ENCODE data around the gene SLC25A13. TPM values are rescaled to one million over a fixed set of nuclear protein-coding genes. Genes with fewer than 3 reads are reported as not detected.

SLC25A13 gene
- total and polyA plus RNA-seq, 3 experiments from 2014 or later, result 9.7 to 13.8 (median 10.8) TPM

DNA sequence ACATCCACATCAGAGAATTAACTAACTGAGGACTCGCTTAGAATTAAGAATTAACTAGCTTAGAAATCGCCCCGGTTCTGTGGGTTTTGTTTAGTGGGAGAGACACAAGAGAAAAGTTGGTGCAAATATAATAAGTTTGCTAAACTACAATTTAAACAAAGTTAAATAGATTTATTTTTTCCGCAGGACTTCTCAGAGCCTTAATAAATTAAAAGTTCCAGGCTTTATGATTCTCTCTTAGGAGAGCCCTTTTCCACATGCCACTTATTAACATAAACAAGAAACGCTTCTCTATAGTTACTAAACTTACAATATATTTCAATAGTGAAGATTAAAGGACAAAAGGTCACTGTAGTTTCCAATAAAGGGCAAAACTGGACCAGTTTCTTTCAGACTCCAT is 100.0 kb downstream of the SLC25A13 start:
- H3K4me3 Mint-ChIP-seq, result no peak overlapping the region

DNA sequence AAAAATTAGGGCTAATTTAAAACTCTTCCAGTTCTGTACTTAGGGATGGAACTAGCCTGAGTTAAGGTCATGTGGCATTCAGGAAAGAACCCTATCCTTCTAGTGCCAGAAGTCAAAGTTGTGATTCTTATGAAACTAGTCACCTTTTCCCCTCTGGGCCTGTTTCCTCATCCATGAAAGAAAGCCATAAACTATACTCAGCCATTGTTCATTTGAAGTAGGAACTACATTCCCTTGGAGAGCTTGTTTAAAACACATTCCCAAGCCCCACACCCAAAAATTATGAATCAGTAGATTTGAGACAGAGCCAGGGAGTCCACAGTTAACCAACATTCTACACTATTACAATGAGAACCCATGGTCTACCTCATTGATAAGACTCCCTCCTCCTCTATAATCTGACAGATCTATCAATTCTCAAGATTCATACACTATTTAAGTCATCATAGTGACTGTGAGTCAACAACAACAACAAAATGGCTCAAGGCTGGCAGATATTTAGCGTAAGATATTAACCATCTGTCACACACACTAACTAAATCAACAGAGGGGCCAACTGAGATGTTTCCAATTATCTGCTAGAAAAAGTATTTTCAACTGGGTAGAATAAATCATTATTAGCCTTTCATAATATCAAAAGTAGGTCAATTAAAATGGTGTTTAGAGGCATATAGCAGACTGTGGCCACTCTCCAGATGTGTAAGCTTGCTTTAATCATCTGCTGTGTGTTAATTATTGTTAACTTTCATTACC is 102.3 kb downstream of the SLC25A13 start:
- no peaks in the 10 kb centered on the region for H3K4me1 Mint-ChIP-seq
- no peak overlapping the region for H3K27ac Mint-ChIP-seq
- no peak for DNase-seq
- peaks cover 0 to 2% of the 10 kb centered on the region in 2 donors for H3K27me3 Mint-ChIP-seq
- CTCF ChIA-PET, result no interaction called here
- Histone ChIP-seq H3K4me1 (ENCODE audit: insufficient read depth, low read length) (no peaks in the 10 kb centered on the region), H3K27me3 (ENCODE audit: insufficient read depth, low read length, poor library complexity, severe bottlenecking) (no peaks in the 10 kb centered on the region), H3K4me3 (ENCODE audit: low read length) (no peak overlapping the region), H3K36me3 (ENCODE audit: insufficient read depth, low read length) (no peaks in the 10 kb centered on the region), H3K9me3 (ENCODE audit: low read length) (no peaks in the 10 kb centered on the region), H3K27ac (ENCODE audit: low read depth, low read length) (no peak overlapping the region)
- POLR2A ChIA-PET, result no interaction called here
- peaks cover 0 to 4% (median 2%) of the 10 kb centered on the region in 5 donors for H3K9me3 Mint-ChIP-seq
- no peak overlapping the region for H3K4me3 Mint-ChIP-seq
- H3K36me3 Mint-ChIP-seq, result peaks cover 0 to 12% (median 2%) of the 10 kb centered on the region in 3 donors

More for the DNA sequence above, 100.0 kb downstream of the SLC25A13 start:
- Histone ChIP-seq H3K4me3 (ENCODE audit: low read length) (no peak overlapping the region), H3K27ac (ENCODE audit: low read depth, low read length) (no peak overlapping the region), H3K36me3 (ENCODE audit: insufficient read depth, low read length) (no peaks in the 10 kb centered on the region), H3K9me3 (ENCODE audit: low read length) (no peaks in the 10 kb centered on the region), H3K4me1 (ENCODE audit: insufficient read depth, low read length) (no peaks in the 10 kb centered on the region), H3K27me3 (ENCODE audit: insufficient read depth, low read length, poor library complexity, severe bottlenecking) (no peaks in the 10 kb centered on the region)
- Mint-ChIP-seq H3K27ac (no peak overlapping the region), H3K27me3 (peaks cover 0 to 2% of the 10 kb centered on the region in 2 donors), H3K36me3 (peaks cover 0 to 3% (median 0%) of the 10 kb centered on the region in 3 donors), H3K4me1 (no peaks in the 10 kb centered on the region), H3K9me3 (peaks cover 0 to 1% (median 0%) of the 10 kb centered on the region in 5 donors)
- CTCF ChIA-PET, result no interaction called here
- POLR2A ChIA-PET, result no interaction called here
- no peak for DNase-seq

DNA sequence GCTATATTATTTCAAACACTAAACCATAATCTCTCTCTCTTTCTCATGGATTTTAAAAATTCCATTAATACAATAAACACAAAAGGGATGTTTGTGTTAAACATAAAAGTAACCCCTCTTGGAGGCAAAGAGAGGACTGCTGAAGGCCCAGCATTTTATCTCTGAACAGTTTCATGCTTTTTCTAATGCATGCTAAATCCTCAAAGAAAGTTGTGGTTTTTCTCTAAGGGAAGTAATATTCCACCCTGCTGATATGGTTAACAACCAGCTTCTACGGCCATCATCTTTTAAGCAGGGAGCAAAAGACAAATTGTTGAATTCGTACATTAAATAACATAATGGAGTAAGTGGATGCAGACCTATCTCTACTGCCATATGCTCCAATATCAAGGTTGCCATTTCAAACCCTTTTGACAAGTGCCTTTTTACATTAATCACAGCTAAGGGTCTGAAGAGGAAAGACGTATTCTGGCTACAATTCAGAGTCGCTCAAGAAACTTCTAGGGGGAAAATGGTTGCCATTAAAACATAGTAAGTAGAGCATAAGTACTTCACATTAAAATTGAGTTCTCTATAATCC is 103.1 kb downstream of the SLC25A13 start:
- H3K4me3 ChIP-seq (ENCODE audit: low read length), result no peak overlapping the region

DNA sequence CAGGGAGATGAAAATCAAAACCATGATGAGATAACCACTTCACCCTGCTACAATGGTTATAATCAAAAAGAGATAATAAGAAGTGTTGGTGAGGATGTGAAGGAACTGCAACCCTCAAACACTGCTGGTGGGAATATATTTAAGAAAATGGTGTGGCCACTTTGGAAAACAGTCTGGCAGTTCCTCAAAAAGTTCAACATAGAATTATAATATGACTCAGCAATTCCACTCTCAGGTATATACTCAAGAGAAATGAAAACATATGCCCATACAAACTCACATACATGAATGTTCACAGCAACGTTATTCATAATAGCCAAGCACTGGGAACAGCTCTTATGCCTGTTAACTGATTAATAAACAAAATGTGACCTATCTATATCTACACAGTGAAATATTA is 104.8 kb downstream of the SLC25A13 start:
- ChIA-PET CTCF (no interaction called here), POLR2A (no interaction called here)
- Histone ChIP-seq H3K27ac (ENCODE audit: low read depth, low read length) (no peak overlapping the region), H3K36me3 (ENCODE audit: insufficient read depth, low read length) (no peaks in the 10 kb centered on the region), H3K4me1 (ENCODE audit: insufficient read depth, low read length) (no peaks in the 10 kb centered on the region), H3K4me3 (ENCODE audit: low read length) (no peak overlapping the region), H3K9me3 (ENCODE audit: low read length) (no peaks in the 10 kb centered on the region), H3K27me3 (ENCODE audit: insufficient read depth, low read length, poor library complexity, severe bottlenecking) (no peaks in the 10 kb centered on the region)
- H3K9me3 Mint-ChIP-seq, result peaks cover 0 to 4% (median 2%) of the 10 kb centered on the region in 5 donors
- H3K36me3 Mint-ChIP-seq, result peaks cover 0 to 9% (median 2%) of the 10 kb centered on the region in 3 donors
- no peak for DNase-seq
- no peaks in the 10 kb centered on the region for H3K27me3 Mint-ChIP-seq
- H3K4me1 Mint-ChIP-seq, result no peaks in the 10 kb centered on the region
- H3K4me3 Mint-ChIP-seq, result no peak overlapping the region
- H3K27ac Mint-ChIP-seq, result no peak overlapping the region

More for the DNA sequence above, 103.1 kb downstream of the SLC25A13 start:
- no peaks in the 10 kb centered on the region for H3K27me3 ChIP-seq (ENCODE audit: insufficient read depth, low read length, poor library complexity, severe bottlenecking)
- Mint-ChIP-seq H3K27me3 (no peaks in the 10 kb centered on the region), H3K4me3 (no peak overlapping the region), H3K4me1 (no peaks in the 10 kb centered on the region), H3K36me3 (peaks cover 0 to 12% (median 2%) of the 10 kb centered on the region in 3 donors), H3K27ac (no peak overlapping the region), H3K9me3 (peaks cover 0 to 4% (median 2%) of the 10 kb centered on the region in 5 donors)
- no peaks in the 10 kb centered on the region for H3K4me1 ChIP-seq (ENCODE audit: insufficient read depth, low read length)
- POLR2A ChIA-PET, result no interaction called here
- CTCF ChIA-PET, result no interaction called here
- no peaks in the 10 kb centered on the region for H3K36me3 ChIP-seq (ENCODE audit: insufficient read depth, low read length)
- no peaks in the 10 kb centered on the region for H3K9me3 ChIP-seq (ENCODE audit: low read length)
- DNase-seq, result no peak
- H3K27ac ChIP-seq (ENCODE audit: low read depth, low read length), result no peak overlapping the region

DNA sequence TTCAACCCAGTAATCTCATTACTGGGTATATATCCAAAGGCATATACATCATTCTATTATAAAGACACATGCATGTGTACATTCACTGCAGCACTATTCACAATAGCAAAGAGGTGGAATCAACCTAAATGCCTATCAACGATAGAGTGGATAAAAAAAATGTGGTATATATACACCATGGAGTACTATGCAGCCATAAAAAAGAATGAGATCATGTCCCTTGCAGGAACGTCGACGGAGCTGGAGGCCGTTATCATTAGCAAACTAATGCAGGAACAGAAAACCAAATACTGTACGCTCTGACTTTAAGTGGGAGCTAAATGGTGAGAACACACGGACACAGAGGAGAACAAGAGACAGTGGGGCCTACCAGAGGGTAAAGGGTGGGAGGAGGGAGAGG is 105.5 kb downstream of the SLC25A13 start:
- POLR2A ChIA-PET, result no interaction called here
- Mint-ChIP-seq H3K27me3 (no peaks in the 10 kb centered on the region), H3K9me3 (peaks cover 0 to 4% (median 2%) of the 10 kb centered on the region in 5 donors), H3K4me3 (no peak overlapping the region), H3K36me3 (peaks cover 0 to 9% (median 2%) of the 10 kb centered on the region in 3 donors), H3K4me1 (no peaks in the 10 kb centered on the region), H3K27ac (no peak overlapping the region)
- no peak for DNase-seq
- H3K36me3 ChIP-seq (ENCODE audit: insufficient read depth, low read length), result no peaks in the 10 kb centered on the region
- H3K27ac ChIP-seq (ENCODE audit: low read depth, low read length), result no peak overlapping the region
- no peaks in the 10 kb centered on the region for H3K4me1 ChIP-seq (ENCODE audit: insufficient read depth, low read length)
- no peak overlapping the region for H3K4me3 ChIP-seq (ENCODE audit: low read length)
- H3K27me3 ChIP-seq (ENCODE audit: insufficient read depth, low read length, poor library complexity, severe bottlenecking), result no peaks in the 10 kb centered on the region
- CTCF ChIA-PET, result no interaction called here
- H3K9me3 ChIP-seq (ENCODE audit: low read length), result no peaks in the 10 kb centered on the region

DNA sequence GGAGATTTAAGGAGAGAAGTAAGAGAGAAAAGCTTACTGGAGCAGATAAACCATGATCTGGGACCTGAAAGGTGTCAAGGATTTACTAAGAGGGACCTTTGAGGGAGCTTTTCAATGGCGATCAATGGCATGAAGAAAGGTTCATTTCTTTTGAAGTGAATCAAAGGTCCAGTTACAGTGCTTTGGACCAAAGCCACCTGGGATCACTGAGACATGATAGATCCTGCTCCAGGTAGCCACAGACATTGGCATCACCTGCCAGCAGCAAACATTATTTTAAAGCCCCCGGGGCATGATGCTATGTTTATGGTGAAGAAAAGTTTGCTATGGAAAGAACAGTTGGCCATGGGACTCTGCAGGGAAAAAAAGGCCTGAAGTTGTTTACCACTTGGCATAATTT is 109.4 kb downstream of the SLC25A13 start:
- Histone ChIP-seq H3K27me3 (ENCODE audit: insufficient read depth, low read length, poor library complexity, severe bottlenecking) (no peaks in the 10 kb centered on the region), H3K4me1 (ENCODE audit: insufficient read depth, low read length) (no peaks in the 10 kb centered on the region), H3K4me3 (ENCODE audit: low read length) (no peak overlapping the region), H3K9me3 (ENCODE audit: low read length) (no peaks in the 10 kb centered on the region), H3K27ac (ENCODE audit: low read depth, low read length) (no peak overlapping the region), H3K36me3 (ENCODE audit: insufficient read depth, low read length) (no peaks in the 10 kb centered on the region)
- Mint-ChIP-seq H3K9me3 (peaks cover 0 to 4% (median 2%) of the 10 kb centered on the region in 5 donors), H3K27ac (no peak overlapping the region), H3K36me3 (peaks cover 2 to 14% (median 6%) of the 10 kb centered on the region in 3 donors), H3K4me3 (no peak overlapping the region), H3K27me3 (no peaks in the 10 kb centered on the region), H3K4me1 (no peaks in the 10 kb centered on the region)
- POLR2A ChIA-PET, result no interaction called here
- CTCF ChIA-PET, result no interaction called here
- no peak for DNase-seq

DNA sequence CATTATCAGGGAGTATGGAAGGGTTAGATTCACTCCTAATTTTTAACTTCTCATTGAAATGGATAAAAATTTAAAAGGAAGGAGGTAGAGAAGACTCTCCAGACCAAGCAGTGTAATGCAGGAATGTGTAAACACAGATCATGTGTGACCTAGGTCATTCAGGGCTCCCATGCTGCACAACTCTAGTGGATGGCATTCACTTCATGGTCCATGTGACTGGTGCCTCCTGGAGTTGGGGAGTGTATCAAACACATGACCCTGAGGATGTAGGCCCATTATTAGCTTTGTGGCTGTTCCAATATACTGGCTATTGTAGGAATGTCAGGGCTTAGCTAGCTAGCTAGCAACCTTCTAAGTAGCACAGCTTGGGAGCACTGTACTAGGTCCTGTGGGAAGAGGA is 109.9 kb downstream of the SLC25A13 start:
- POLR2A ChIA-PET, result no interaction called here
- peaks cover 0 to 4% (median 2%) of the 10 kb centered on the region in 5 donors for H3K9me3 Mint-ChIP-seq

DNA sequence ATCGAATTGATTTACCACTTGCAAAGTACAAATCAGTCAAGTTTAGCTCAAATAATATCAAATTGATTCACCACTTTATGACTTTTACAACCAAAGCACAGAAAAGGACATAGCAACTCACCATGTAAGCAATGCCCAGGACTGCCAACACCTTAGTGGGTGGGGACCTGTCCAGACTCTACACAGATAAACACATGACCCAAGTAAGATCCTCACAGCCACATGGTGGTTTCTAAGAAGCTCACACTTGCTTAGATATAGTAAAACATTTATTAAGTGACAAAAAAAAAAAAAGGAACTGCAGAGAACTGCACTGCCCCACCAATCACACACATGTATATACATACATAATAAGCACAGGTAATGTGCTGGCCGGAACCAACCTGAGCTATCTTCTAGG is 116.2 kb downstream of the SLC25A13 start:
- H3K36me3 Mint-ChIP-seq, result peaks cover 1 to 20% (median 5%) of the 10 kb centered on the region in 3 donors
- H3K4me3 Mint-ChIP-seq, result no peak overlapping the region
- H3K4me3 ChIP-seq (ENCODE audit: low read length), result no peak overlapping the region
- POLR2A ChIA-PET, result no interaction called here
- H3K27ac ChIP-seq (ENCODE audit: low read depth, low read length), result no peak overlapping the region
- no peak overlapping the region for H3K27ac Mint-ChIP-seq
- H3K36me3 ChIP-seq (ENCODE audit: insufficient read depth, low read length), result no peaks in the 10 kb centered on the region
- no peak for DNase-seq
- H3K4me1 Mint-ChIP-seq, result no peaks in the 10 kb centered on the region
- no peaks in the 10 kb centered on the region for H3K27me3 Mint-ChIP-seq
- H3K27me3 ChIP-seq (ENCODE audit: insufficient read depth, low read length, poor library complexity, severe bottlenecking), result no peaks in the 10 kb centered on the region
- H3K9me3 Mint-ChIP-seq, result no peaks in the 10 kb centered on the region
- CTCF ChIA-PET, result no interaction called here
- no peaks in the 10 kb centered on the region for H3K9me3 ChIP-seq (ENCODE audit: low read length)
- no peaks in the 10 kb centered on the region for H3K4me1 ChIP-seq (ENCODE audit: insufficient read depth, low read length)

More for the DNA sequence above, 109.9 kb downstream of the SLC25A13 start:
- Histone ChIP-seq H3K4me3 (ENCODE audit: low read length) (no peak overlapping the region), H3K36me3 (ENCODE audit: insufficient read depth, low read length) (no peaks in the 10 kb centered on the region), H3K9me3 (ENCODE audit: low read length) (no peaks in the 10 kb centered on the region), H3K27me3 (ENCODE audit: insufficient read depth, low read length, poor library complexity, severe bottlenecking) (no peaks in the 10 kb centered on the region), H3K4me1 (ENCODE audit: insufficient read depth, low read length) (no peaks in the 10 kb centered on the region), H3K27ac (ENCODE audit: low read depth, low read length) (no peak overlapping the region)
- Mint-ChIP-seq H3K27ac (no peak overlapping the region), H3K4me1 (no peaks in the 10 kb centered on the region), H3K36me3 (peaks cover 2 to 14% (median 9%) of the 10 kb centered on the region in 3 donors), H3K27me3 (no peaks in the 10 kb centered on the region), H3K4me3 (no peak overlapping the region)
- CTCF ChIA-PET, result no interaction called here
- DNase-seq, result no peak

All from CD8-positive, alpha-beta memory T cell (primary cell).